Activated naive CD8-positive, alpha-beta T cell (primary cell): Measurements from ENCODE around the gene TXNRD2.
"Not testable (repeated sequence)": the region's sequence is repeated elsewhere in the genome, so short reads cannot be mapped to it uniquely, and the experiment has no call there.

Source experiments
- H3K27ac Mint-ChIP-seq: one replicate; pipeline ENCODE4 v1.8.0; 2021; ENCODE audit warnings: mixed read lengths
- H3K27me3 Mint-ChIP-seq: one replicate; pipeline ENCODE4 v1.8.0; 2021; ENCODE audit warnings: mixed read lengths
- H3K36me3 Mint-ChIP-seq: one replicate; pipeline ENCODE4 v1.8.0; 2021; ENCODE audit warnings: mixed read lengths
- H3K4me1 Mint-ChIP-seq: one replicate; pipeline ENCODE4 v1.8.0; 2021; ENCODE audit warnings: low read depth, mixed read lengths
- H3K4me3 Mint-ChIP-seq: one replicate; pipeline ENCODE4 v1.8.0; 2021; ENCODE audit warnings: mild to moderate bottlenecking, mixed read lengths
- H3K9me3 Mint-ChIP-seq: one replicate; pipeline ENCODE4 v1.8.0; 2021; ENCODE audit warnings: low read depth, mixed read lengths

The TXNRD2 gene

GRCh38 chr22:19931514-19931913 lies 10.1 kb downstream of the TXNRD2 start:
- H3K27me3 Mint-ChIP-seq = no peaks in the 10 kb centered on the region
- no peak overlapping the region for H3K27ac Mint-ChIP-seq
- H3K4me3 Mint-ChIP-seq = no peak overlapping the region
- H3K9me3 Mint-ChIP-seq = peaks cover 6% of the 10 kb centered on the region
- no peaks in the 10 kb centered on the region for H3K4me1 Mint-ChIP-seq
- peaks cover 13% of the 10 kb centered on the region for H3K36me3 Mint-ChIP-seq

DNA sequence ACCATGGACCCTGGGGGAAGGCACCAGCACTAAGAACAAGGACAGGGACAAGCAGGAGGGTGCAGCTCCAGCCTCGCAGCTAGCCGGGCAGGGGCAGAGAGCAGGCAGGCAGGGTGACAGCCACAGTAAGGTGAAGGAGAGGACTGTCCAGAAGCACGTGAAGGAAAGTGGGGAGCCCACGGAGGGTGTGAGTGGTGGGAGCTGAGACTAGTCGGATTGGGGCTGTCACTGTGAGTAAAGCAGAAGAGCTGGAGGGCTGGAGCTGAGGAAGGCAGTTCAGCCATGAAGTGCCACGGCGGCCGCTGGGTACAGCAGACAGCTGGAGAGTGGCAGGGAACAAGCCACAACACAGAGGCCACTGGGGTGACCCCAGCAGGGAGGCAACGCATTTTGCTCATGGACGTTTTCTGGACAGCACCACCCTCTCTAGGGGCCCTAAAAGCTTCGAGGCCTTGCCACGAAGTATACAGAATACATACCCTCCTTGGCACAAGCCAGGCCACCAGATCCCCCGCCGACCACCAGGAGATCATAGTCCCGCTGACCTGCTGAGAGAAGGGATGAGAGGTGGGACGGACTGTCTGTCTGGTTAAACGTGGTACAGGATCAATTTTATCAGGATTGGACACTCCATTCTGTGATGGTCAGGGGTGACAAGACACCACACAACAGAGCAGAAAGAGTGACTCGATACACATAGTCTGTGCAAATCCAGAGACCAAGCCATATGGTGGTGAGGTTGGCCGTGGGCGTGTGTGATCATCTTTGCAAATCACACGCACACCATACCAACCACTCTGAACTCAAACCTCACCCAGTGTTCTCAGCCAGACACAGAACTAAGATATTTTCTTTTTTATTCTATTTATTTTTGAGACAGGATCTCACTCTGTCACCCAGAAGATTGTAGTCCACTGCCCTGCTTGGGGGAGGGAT lies 10.8 kb downstream of the TXNRD2 start:
- no peak overlapping the region for H3K4me3 Mint-ChIP-seq
- H3K9me3 Mint-ChIP-seq = no peaks in the 10 kb centered on the region
- no peak overlapping the region for H3K27ac Mint-ChIP-seq
- H3K36me3 Mint-ChIP-seq = peaks cover 7% of the 10 kb centered on the region
- no peaks in the 10 kb centered on the region for H3K27me3 Mint-ChIP-seq
- no peaks in the 10 kb centered on the region for H3K4me1 Mint-ChIP-seq

DNA sequence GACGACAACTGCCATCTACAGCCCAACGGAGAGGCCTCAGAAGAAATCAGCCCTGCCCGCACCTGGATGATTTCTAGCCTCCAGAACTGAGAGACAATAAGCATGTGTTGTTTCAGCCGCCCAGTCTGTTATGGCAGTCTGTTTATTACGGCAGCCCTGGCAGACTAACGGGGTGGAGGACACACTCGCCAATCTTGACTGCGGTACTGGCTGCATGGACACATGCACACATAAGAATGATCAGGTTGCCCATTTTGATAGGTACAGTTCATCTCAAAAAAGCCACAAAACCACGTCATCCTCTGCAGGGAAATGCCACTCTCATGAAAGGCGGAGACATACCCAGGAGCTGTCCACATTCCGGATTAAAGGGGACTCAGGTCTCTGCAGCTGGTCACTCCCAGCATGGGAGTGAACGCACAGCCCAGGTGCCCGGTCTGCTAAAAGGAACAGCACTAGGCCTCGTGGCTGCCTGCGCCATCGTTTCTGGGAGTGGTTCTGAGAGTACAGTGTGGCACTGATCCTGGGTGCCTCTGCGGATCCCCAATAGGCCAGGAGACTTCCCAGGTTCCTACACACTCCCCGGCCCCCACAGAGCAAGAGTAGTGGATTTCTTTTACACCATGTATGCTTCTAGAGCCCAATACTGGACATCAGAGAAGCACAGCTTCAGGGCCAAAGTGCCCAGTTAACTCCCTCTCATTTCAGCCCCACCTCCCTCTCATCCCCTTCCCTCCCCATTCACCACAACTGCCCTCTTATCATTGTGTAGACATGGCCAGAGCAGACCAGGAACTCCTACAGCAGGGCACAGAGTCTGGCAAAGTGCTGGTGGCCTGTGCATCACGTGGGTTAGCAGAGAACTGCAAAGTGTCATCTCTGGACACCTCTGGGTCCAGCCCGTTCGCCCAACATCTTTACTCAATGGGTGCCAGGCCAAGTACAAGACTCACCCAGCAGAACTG lies 11.8 kb downstream of the TXNRD2 start:
- Mint-ChIP-seq H3K27ac (no peak overlapping the region), H3K27me3 (no peaks in the 10 kb centered on the region), H3K4me3 (no peak overlapping the region), H3K4me1 (no peaks in the 10 kb centered on the region), H3K9me3 (no peaks in the 10 kb centered on the region), H3K36me3 (no peaks in the 10 kb centered on the region)

DNA sequence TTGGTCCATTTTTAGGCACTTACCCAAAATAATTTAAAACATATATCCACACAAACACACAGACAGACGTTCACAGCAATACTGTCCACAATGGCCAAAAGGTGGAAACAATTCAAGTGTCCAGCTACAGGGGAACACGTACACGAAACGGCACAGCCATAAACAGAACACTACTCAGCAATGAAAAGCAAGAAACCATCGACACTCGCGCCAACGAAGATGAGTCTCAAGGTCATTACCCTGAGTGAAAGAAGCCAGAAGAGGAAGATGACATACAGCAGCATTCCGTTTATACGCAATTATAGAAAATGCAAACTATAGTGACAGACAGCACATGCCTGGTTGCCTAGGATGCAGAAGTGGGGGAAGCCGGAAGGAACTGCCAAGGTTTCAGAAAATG lies 13.4 kb downstream of the TXNRD2 start:
- Mint-ChIP-seq H3K36me3 (no peaks in the 10 kb centered on the region), H3K27ac (no peak overlapping the region), H3K27me3 (no peaks in the 10 kb centered on the region), H3K9me3 (no peaks in the 10 kb centered on the region), H3K4me3 (no peak overlapping the region), H3K4me1 (no peaks in the 10 kb centered on the region)

GRCh38 chr22:19927696-19928095 lies 13.9 kb downstream of the TXNRD2 start:
- Mint-ChIP-seq H3K36me3 (no peaks in the 10 kb centered on the region), H3K9me3 (no peaks in the 10 kb centered on the region), H3K4me1 (no peaks in the 10 kb centered on the region), H3K4me3 (no peak overlapping the region), H3K27me3 (no peaks in the 10 kb centered on the region), H3K27ac (no peak overlapping the region)

DNA sequence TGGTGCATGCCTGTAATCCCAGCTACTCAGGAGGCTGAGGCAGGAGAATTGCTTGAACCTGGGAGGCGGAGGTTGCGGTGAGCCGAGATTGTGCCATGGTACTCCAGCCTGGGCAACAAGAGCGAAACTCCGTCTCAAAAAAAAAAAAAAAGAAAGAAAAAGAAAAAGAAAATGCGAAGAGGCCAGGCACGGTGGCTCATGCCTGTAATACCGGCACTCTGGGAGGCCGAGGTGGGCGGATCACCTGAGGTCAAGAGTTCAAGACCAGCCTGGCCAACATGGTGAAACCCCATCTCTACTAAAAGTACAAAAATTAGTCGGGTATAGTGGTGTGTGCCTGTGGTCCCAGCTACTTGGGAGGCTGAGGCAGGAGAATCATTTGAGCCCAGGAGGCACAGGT lies 15.6 kb downstream of the TXNRD2 start:
- H3K27me3 Mint-ChIP-seq, H3K27ac Mint-ChIP-seq, H3K4me3 Mint-ChIP-seq, H3K36me3 Mint-ChIP-seq, H3K9me3 Mint-ChIP-seq, H3K4me1 Mint-ChIP-seq: not testable (repeated sequence)

DNA sequence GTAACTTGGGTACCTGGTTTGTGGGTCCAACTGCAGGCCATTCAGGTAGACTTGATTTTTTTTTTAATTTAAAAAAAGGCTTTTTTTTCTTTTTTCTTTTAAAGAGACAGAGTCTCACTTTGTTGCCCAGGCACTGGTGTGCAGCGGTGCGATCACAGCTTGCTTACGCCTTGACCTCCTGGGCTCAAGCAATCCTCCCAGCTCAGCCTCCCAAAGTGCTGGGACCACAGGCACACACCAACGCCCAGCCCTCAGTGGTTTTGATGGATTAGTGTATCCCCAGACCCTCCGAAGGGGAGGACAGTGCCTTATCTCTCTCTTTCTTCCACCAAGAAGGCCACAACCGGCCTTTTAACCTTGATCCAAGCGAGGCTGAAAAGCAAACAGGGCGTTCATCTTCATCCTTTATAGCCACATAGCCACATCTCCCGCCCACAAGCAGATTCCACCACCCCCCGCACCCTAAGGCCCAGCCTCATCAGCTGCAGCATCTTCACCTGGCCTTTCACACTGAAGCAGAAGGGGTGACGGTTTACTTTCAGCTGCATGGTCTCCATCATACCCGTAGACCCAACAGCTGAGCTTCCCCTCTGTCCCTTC lies 17.6 kb downstream of the TXNRD2 start:
- Mint-ChIP-seq H3K9me3 (no peaks in the 10 kb centered on the region), H3K27ac (no peak overlapping the region), H3K27me3 (no peaks in the 10 kb centered on the region), H3K4me1 (no peaks in the 10 kb centered on the region), H3K36me3 (no peaks in the 10 kb centered on the region), H3K4me3 (no peak overlapping the region)

- H3K4me3 Mint-ChIP-seq = no peak overlapping the region
- H3K4me1 Mint-ChIP-seq = no peaks in the 10 kb centered on the region
- no peaks in the 10 kb centered on the region for H3K9me3 Mint-ChIP-seq
- H3K27ac Mint-ChIP-seq = no peak overlapping the region
- peaks cover 2% of the 10 kb centered on the region for H3K36me3 Mint-ChIP-seq
- no peaks in the 10 kb centered on the region for H3K27me3 Mint-ChIP-seq
Observed at GRCh38 chr22:19921544-19922081, 20.0 kb downstream of the TXNRD2 start.

DNA sequence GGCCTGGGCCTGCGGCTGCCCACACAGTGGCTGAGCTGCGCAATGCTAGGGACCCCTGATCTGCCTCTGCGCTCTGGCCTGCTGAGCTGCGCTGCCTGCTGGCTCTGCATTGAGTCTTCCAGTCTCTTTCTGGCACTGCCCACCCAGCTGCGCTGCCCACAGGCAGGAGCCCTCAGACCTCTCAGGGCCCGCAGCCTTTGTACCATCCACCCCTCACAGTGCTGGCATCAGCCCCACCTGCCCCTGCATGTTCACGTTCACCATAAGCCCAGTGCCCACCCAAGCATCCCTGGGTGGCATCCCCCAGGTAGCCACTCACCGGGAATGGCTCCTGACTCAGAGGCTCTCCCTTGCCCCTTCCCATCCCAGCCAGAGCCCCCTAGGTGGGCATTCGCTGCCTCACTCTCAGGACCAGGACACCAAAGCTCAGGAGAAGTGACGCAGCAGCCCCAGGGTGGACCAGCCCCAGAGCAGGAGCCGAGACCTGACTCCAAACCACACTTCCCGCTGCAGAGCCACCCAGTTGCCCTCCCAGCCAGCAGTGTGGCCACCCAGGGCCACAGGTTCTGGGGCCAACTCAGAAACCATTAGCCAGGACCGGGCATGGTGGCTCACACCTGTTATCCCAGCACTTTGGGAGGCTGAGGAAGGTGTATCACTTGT lies 21.8 kb downstream of the TXNRD2 start:
- Mint-ChIP-seq H3K27ac (no peak overlapping the region), H3K4me3 (no peak overlapping the region), H3K36me3 (peaks cover 4% of the 10 kb centered on the region), H3K9me3 (no peaks in the 10 kb centered on the region), H3K4me1 (no peaks in the 10 kb centered on the region), H3K27me3 (no peaks in the 10 kb centered on the region)

DNA sequence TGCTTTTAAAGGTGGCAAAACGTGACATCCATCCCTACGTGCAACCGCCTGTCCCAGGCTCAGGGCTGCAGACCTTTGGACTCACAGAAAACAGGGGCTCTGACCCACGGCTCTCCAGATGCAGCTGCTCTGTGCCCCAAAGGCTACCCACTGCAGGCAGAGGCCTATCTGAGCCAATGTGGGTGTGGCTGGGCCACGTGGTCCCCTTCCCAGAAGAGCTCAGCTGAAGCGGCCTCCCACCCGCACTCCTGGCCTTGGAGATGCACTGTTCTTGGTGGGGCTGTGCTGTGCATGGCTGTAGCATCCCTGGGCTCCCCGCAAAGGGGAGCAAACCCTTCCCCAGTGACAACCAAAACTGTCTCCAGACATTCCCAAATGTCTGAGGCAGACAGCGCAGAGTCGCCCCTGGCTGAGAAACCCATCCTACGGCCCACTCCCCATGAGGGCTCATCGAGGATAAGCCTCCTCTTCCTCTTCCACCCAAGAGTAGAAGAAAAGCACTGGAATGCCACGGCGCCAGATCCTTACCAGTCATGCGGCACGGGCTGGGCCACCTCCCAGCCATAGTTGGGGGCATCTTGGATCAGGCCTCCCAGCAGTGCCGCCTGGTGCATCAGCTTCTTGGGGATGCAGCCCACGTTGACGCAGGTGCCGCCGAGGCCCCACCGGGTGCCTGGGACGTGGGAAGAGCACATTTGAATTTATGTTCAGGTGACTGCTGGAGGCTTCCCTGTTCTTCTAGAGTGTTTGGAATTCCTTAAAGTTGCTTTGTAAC lies 23.1 kb downstream of the TXNRD2 start:
- H3K4me3 Mint-ChIP-seq = no peak overlapping the region
- H3K27me3 Mint-ChIP-seq = no peaks in the 10 kb centered on the region
- H3K9me3 Mint-ChIP-seq = no peaks in the 10 kb centered on the region
- H3K27ac Mint-ChIP-seq = no peak overlapping the region
- no peaks in the 10 kb centered on the region for H3K4me1 Mint-ChIP-seq
- peaks cover 18% of the 10 kb centered on the region for H3K36me3 Mint-ChIP-seq

GRCh38 chr22:19917389-19918138 lies 24.1 kb downstream of the TXNRD2 start:
- H3K27me3 Mint-ChIP-seq = no peaks in the 10 kb centered on the region
- peaks cover 18% of the 10 kb centered on the region for H3K36me3 Mint-ChIP-seq
- no peaks in the 10 kb centered on the region for H3K4me1 Mint-ChIP-seq
- no peak overlapping the region for H3K4me3 Mint-ChIP-seq
- H3K9me3 Mint-ChIP-seq = no peaks in the 10 kb centered on the region
- no peak overlapping the region for H3K27ac Mint-ChIP-seq

DNA sequence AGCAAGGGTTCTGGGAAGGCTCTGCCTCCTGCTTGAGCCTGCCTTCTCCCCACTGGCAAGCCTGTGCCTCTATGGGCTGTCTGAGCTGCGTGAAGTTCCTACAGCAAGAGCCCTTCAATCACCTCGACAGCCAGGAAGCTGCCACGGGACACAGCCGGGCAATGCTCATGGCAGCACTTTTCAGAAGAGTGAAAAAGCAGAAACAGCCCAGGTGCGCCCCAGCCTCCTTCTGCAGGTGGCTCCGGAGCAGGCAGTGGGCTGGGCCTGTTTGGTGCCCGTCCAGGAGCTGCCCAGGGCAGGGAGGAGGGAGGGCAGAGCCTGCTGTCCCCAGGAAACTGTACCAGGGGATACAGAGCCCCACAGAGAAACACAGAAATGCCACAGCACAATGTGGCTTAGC lies 24.7 kb downstream of the TXNRD2 start:
- H3K4me3 Mint-ChIP-seq = no peak overlapping the region
- no peaks in the 10 kb centered on the region for H3K9me3 Mint-ChIP-seq
- H3K27me3 Mint-ChIP-seq = no peaks in the 10 kb centered on the region
- peaks cover 18% of the 10 kb centered on the region for H3K36me3 Mint-ChIP-seq
- no peaks in the 10 kb centered on the region for H3K4me1 Mint-ChIP-seq
- H3K27ac Mint-ChIP-seq = no peak overlapping the region

DNA sequence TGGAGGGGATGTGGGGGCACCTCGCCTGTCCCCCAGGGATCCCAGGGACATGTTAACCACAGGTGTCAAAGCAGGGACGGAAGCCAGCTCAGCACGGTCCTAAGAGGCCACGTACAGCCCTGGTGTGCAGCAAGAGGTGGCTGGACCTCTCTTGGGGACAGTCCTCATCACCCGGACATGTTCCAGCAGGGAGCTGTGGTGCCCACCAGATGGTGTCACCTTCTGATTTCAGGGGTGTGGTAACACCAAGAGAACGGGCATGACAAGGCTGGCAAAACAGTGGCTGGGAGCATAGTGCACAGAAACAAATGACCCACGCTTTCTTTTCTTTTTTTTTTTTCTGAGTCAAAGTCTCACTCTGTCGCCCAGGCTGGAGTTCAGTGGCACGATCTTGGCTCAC lies 25.6 kb downstream of the TXNRD2 start:
- Mint-ChIP-seq H3K9me3 (no peaks in the 10 kb centered on the region), H3K4me1 (no peaks in the 10 kb centered on the region), H3K4me3 (no peak overlapping the region), H3K27me3 (no peaks in the 10 kb centered on the region), H3K36me3 (peaks cover 18% of the 10 kb centered on the region), H3K27ac (no peak overlapping the region)
